Cortex of kidney (tissue), 1 donor: ENCODE results near the gene KDF1.
"Not testable (repeated sequence)": the region's sequence is repeated elsewhere in the genome, so short reads cannot be mapped to it uniquely, and the experiment has no call there.

Experiments used
- DNase-seq: peaks from one replicate; lab custom pipeline; 2025; lab: John Stamatoyannopoulos, UW

The KDF1 gene

GRCh38 chr1:26994020-26994786 lies 33.9 kb upstream of the KDF1 start:
- DNase-seq = no peak

- no peak for DNase-seq
Measured at GRCh38 chr1:26993237-26994019, 33.2 kb upstream of the KDF1 start, which contains the start of gene TRNP1. Gene TRNP1, plus strand, starts transcription at chr1:26993692. Its CDS starts 95 bp downstream, at chr1:26993787.

- DNase-seq = no peak
Measured at GRCh38 chr1:26991310-26992116, 31.2 kb upstream of the KDF1 start.

- not testable (repeated sequence) for DNase-seq
Measured at GRCh38 chr1:26989403-26990109, 29.3 kb upstream of the KDF1 start.

GRCh38 chr1:26986658-26987057 lies 26.4 kb upstream of the KDF1 start:
- DNase-seq = no peak

GRCh38 chr1:26984291-26984690 lies 24.0 kb upstream of the KDF1 start:
- DNase-seq = no peak

- no peak for DNase-seq
Measured at GRCh38 chr1:26983863-26984262, 23.6 kb upstream of the KDF1 start.

GRCh38 chr1:26981146-26981846 lies 21.0 kb upstream of the KDF1 start:
- DNase-seq = no peak

- DNase-seq = no peak
Measured at GRCh38 chr1:26978901-26979300, 18.6 kb upstream of the KDF1 start.

GRCh38 chr1:26976621-26977510 lies 16.6 kb upstream of the KDF1 start:
- DNase-seq = no peak

- DNase-seq = no peak
Measured at GRCh38 chr1:26972821-26973220, 12.6 kb upstream of the KDF1 start.

- DNase-seq = no peak
Measured at GRCh38 chr1:26972390-26972789, 12.1 kb upstream of the KDF1 start.

- DNase-seq = no peak
Measured at GRCh38 chr1:26971590-26971989, 11.3 kb upstream of the KDF1 start.

- DNase-seq = no peak
Measured at GRCh38 chr1:26970810-26971209, 10.5 kb upstream of the KDF1 start.

- no peak for DNase-seq
Measured at GRCh38 chr1:26965628-26966027, 5.4 kb upstream of the KDF1 start.

- DNase-seq = no peak
Measured at GRCh38 chr1:26965213-26965612, 4.9 kb upstream of the KDF1 start.

GRCh38 chr1:26961826-26962225 lies 1.6 kb upstream of the KDF1 start:
- no peak for DNase-seq

- no peak for DNase-seq
Measured at GRCh38 chr1:26960625-26960966, 328 bp upstream of the KDF1 start.

GRCh38 chr1:26959270-26959669 lies 998 bp downstream of the KDF1 start:
- DNase-seq = no peak

- no peak for DNase-seq
Measured at GRCh38 chr1:26957306-26957705, 3.0 kb downstream of the KDF1 start.
